ENCODE results near the gene RASA3. TPM values are rescaled to one million over a fixed set of nuclear protein-coding genes. Genes with fewer than 3 reads are reported as not detected.

RASA3 gene
- total and polyA plus RNA-seq, 2 donors (not counting 3 experiments of a cell fraction or from before 2014, with no cell fraction given): 26.5 to 53.8 TPM

GRCh38 chr13:113956571-113956970 is 175.9 kb downstream of the RASA3 start:
- no TSS peak for BruUV-seq (replicated peaks)
- no peak for TF ChIP-seq CTCF (IDR thresholded peaks at IDR 0.05; ENCODE audit: extremely low read depth in 1 of 2, insufficient read depth in 1 of 2, low read depth in 1 of 2, low read length in 2 of 2)
- no peak for TF ChIP-seq EZH2 (IDR thresholded peaks at IDR 0.05; ENCODE audit: borderline replicate concordance, low read depth, low read length, severe bottlenecking)
- no peak for TF ChIP-seq POLR2A (IDR thresholded peaks at IDR 0.05; ENCODE audit: low read depth, low read length)
- no peak for TF ChIP-seq FOS (IDR thresholded peaks at IDR 0.05; ENCODE audit: borderline replicate concordance, insufficient read depth, low read length)
- TF ChIP-seq GATA2 (IDR thresholded peaks at IDR 0.05; ENCODE audit: insufficient read depth, insufficient read length, low read depth, low read length): no peak

GRCh38 chr13:113955691-113956090 is 176.7 kb downstream of the RASA3 start:
- no peak overlapping the region for H3K4me2 ChIP-seq (ENCODE audit: insufficient read depth, low read length)
- H3K4me3 ChIP-seq (replicated peaks in 1 of 3; ENCODE audit: insufficient read depth in 1 of 3, low read depth in 1 of 3, low read length in 3 of 3): no peak overlapping the region
- DNase-seq (ENCODE audit: low read depth, low spot score) (no peak), FAIRE-seq (no peak)
- H3K9me3 ChIP-seq (replicated peaks; ENCODE audit: control insufficient read depth, insufficient read depth, low read length): no peaks in the 10 kb centered on the region
- H3K4me1 ChIP-seq (ENCODE audit: control insufficient read depth, extremely low read depth, insufficient read depth, low read length): no peaks in the 10 kb centered on the region
- no peaks in the 10 kb centered on the region for H3K9me1 ChIP-seq (replicated peaks; ENCODE audit: control insufficient read depth, extremely low read depth, insufficient read depth, low read length)
- no peaks in the 10 kb centered on the region for H3K79me2 ChIP-seq (ENCODE audit: control insufficient read depth, insufficient read depth, low read length)
- no TSS peak for BruUV-seq (replicated peaks)
- ChIA-PET CTCF (no interaction called here), POLR2A (no interaction called here)
- TF ChIP-seq MYC (IDR thresholded peaks at IDR 0.05; ENCODE audit: low read depth, low read length): no peak
- TF ChIP-seq JUN (IDR thresholded peaks at IDR 0.05; ENCODE audit: borderline replicate concordance, insufficient read depth, insufficient read length, low read depth): no peak
- TF ChIP-seq, protein P1, sequence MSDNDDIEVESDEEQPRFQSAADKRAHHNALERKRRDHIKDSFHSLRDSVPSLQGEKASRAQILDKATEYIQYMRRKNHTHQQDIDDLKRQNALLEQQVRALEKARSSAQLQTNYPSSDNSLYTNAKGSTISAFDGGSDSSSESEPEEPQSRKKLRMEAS (IDR thresholded peaks at IDR 0.05; ENCODE audit: insufficient read depth, insufficient read length): no peak
- TF ChIP-seq POLR2AphosphoS5 (IDR thresholded peaks at IDR 0.05; ENCODE audit: insufficient read depth, low read depth, low read length): no peak
- TF ChIP-seq GATA2 (IDR thresholded peaks at IDR 0.05; ENCODE audit: insufficient read depth, insufficient read length, low read depth, low read length): no peak
- TF ChIP-seq EZH2 (IDR thresholded peaks at IDR 0.05; ENCODE audit: borderline replicate concordance, low read depth, low read length, severe bottlenecking): no peak
- H3K27ac ChIP-seq (ENCODE audit: insufficient read depth, low read depth, low read length): no peak overlapping the region
- intact Hi-C loops (cut with micrococcal nuclease): no loop called here
- no peaks in the 10 kb centered on the region for H3K36me3 ChIP-seq (ENCODE audit: control insufficient read depth in 2 of 2, extremely low read depth in 1 of 2, insufficient read depth in 2 of 2, low read length in 2 of 2)
- dilution Hi-C loops (cut with MboI; ENCODE audit: extremely low pct_ligation_motif_present, low sequenced_read_pairs): no loop called here
- H2AFZ ChIP-seq (ENCODE audit: low read depth, low read length): no peak overlapping the region
- H3K27me3 ChIP-seq (ENCODE audit: control insufficient read depth in 2 of 2, insufficient read depth in 2 of 2, low read length in 2 of 2): no peaks in the 10 kb centered on the region
- H3K9ac ChIP-seq (replicated peaks; ENCODE audit: extremely low read depth, insufficient read depth, low read length): no peak overlapping the region
- H4K20me1 ChIP-seq (replicated peaks; ENCODE audit: control insufficient read depth, extremely low read depth, insufficient read depth, low read length): no peaks in the 10 kb centered on the region

More at GRCh38 chr13:113956571-113956970, 175.9 kb downstream of the RASA3 start:
- FAIRE-seq (no peak), DNase-seq (ENCODE audit: low read depth, low spot score) (no peak)
- no peaks in the 10 kb centered on the region for H3K4me1 ChIP-seq (ENCODE audit: control insufficient read depth, extremely low read depth, insufficient read depth, low read length)
- no peak overlapping the region for H3K4me2 ChIP-seq (ENCODE audit: insufficient read depth, low read length)
- ChIA-PET POLR2A (no interaction called here), CTCF (no interaction called here)
- no peaks in the 10 kb centered on the region for H3K9me1 ChIP-seq (replicated peaks; ENCODE audit: control insufficient read depth, extremely low read depth, insufficient read depth, low read length)
- no peak overlapping the region for H3K9ac ChIP-seq (replicated peaks; ENCODE audit: extremely low read depth, insufficient read depth, low read length)
- H4K20me1 ChIP-seq (replicated peaks; ENCODE audit: control insufficient read depth, extremely low read depth, insufficient read depth, low read length): no peaks in the 10 kb centered on the region
- intact Hi-C loops (cut with micrococcal nuclease): no loop called here
- no peak overlapping the region for H2AFZ ChIP-seq (ENCODE audit: low read depth, low read length)
- dilution Hi-C loops (cut with MboI; ENCODE audit: extremely low pct_ligation_motif_present, low sequenced_read_pairs): no loop called here
- no peak overlapping the region for H3K27ac ChIP-seq (ENCODE audit: insufficient read depth, low read depth, low read length)
- no peaks in the 10 kb centered on the region for H3K36me3 ChIP-seq (ENCODE audit: control insufficient read depth in 2 of 2, extremely low read depth in 1 of 2, insufficient read depth in 2 of 2, low read length in 2 of 2)
- no peak overlapping the region for H3K4me3 ChIP-seq (replicated peaks in 1 of 3; ENCODE audit: insufficient read depth in 1 of 3, low read depth in 1 of 3, low read length in 3 of 3)
- H3K9me3 ChIP-seq (replicated peaks; ENCODE audit: control insufficient read depth, insufficient read depth, low read length): no peaks in the 10 kb centered on the region
- no peaks in the 10 kb centered on the region for H3K27me3 ChIP-seq (ENCODE audit: control insufficient read depth in 2 of 2, insufficient read depth in 2 of 2, low read length in 2 of 2)
- H3K79me2 ChIP-seq (ENCODE audit: control insufficient read depth, insufficient read depth, low read length): no peaks in the 10 kb centered on the region

Data from endothelial cell of umbilical vein (primary cell).